Natural killer cell (primary cell): ENCODE measurements around the gene METRN. TPM values are rescaled to one million over a fixed set of nuclear protein-coding genes. Genes with fewer than 3 reads are reported as not detected.
A peak's percentile ranks its signal among the peaks of the same experiment; 100 is the strongest.

Experiments
- ATAC-seq, 3 donors: fragments of 150-1000 bp in 2 of 3; fragments of 200-7000 bp in 1 of 3; cut with Tn5 transposase; 1 replicate in 1 of 3; 2 replicates in 2 of 3; pipeline ENCODE4 v1.10.0; 2021; ENCODE audit warnings: mild to moderate bottlenecking in 2 of 3, moderate library complexity in 2 of 3
- DNase-seq, 2 donors: peaks; one replicate each; pipeline versions ENCODE4 v3.0.0 to v3.0.0-alpha.2; 2013 to 2021; ENCODE audit warnings: mixed read lengths in 1 of 2
- H3K27ac ChIP-seq: one replicate; pipeline ENCODE4 v1.5.1; 2013; ENCODE audit warnings: mild to moderate bottlenecking, low read length
- H3K27me3 ChIP-seq: one replicate; pipeline ENCODE4 v1.6.1; 2013; ENCODE audit warnings: low read length; ENCODE audit not compliant: control insufficient read depth, insufficient read depth
- H3K36me3 ChIP-seq: one replicate; pipeline ENCODE4 v1.6.1; 2013; ENCODE audit warnings: low read length; ENCODE audit not compliant: control insufficient read depth, insufficient read depth
- H3K4me1 ChIP-seq: one replicate; pipeline ENCODE4 v1.6.1; 2013; ENCODE audit warnings: low read length; ENCODE audit not compliant: control insufficient read depth, insufficient read depth
- H3K4me3 ChIP-seq: one replicate; pipeline ENCODE4 v1.5.1; 2013; ENCODE audit warnings: low read length
- H3K9me3 ChIP-seq: one replicate; pipeline ENCODE4 v1.6.1; 2013; ENCODE audit warnings: low read length; ENCODE audit not compliant: control insufficient read depth, insufficient read depth
- H3K27ac Mint-ChIP-seq, 2 donors: one replicate each; pipeline ENCODE4 v1.8.0; 2022; ENCODE audit warnings: mild to moderate bottlenecking in 2 of 2, mixed read lengths in 2 of 2, moderate library complexity in 1 of 2
- H3K27me3 Mint-ChIP-seq, 2 donors: one replicate each; pipeline ENCODE4 v1.8.0; 2022; ENCODE audit warnings: low read depth in 2 of 2, mixed read lengths in 2 of 2
- H3K36me3 Mint-ChIP-seq: one replicate; pipeline ENCODE4 v1.8.0; 2022; ENCODE audit warnings: mixed read lengths
- H3K4me1 Mint-ChIP-seq, 2 donors: one replicate each; pipeline ENCODE4 v1.8.0; 2022; ENCODE audit warnings: mixed read lengths in 2 of 2
- H3K4me3 Mint-ChIP-seq: one replicate; pipeline ENCODE4 v1.8.0; 2022; ENCODE audit warnings: mild to moderate bottlenecking, moderate library complexity, mixed read lengths
- H3K9me3 Mint-ChIP-seq, 2 donors: one replicate each; pipeline ENCODE4 v1.8.0; 2022; ENCODE audit warnings: mixed read lengths in 2 of 2
- WGBS: methylation state at CpG from one replicate; pipeline ENCODE4 v1.1.7; 2013; ENCODE audit warnings: missing lambda C conversion rate; ENCODE audit not compliant: insufficient coverage; 5-methylcytosine and 5-hydroxymethylcytosine counted together
- intact Hi-C: fragments of 100-400 bp; cut with micrococcal nuclease; formaldehyde crosslinking; loops from one replicate; pipeline ENCODE4 v1.14.2; 2022
- total RNA-seq, 4 donors: library from RNA; stranded (reverse); fragments of 120-200 nt in 1 of 4; gene quantifications; one replicate each; pipeline versions ENCODE4 v1.2.3 to v1.2.4, GENCODE V29; 2013 to 2022
- TF ChIP-seq, protein P1 (sequence below): fragments of 200-600 bp; IDR thresholded peaks from one replicate; pipeline ENCODE4 v1.8.0; 2022; ENCODE audit warnings: antibody characterized with exemption

METRN gene
- total RNA-seq, 3 donors from 2014 or later (not counting 1 experiment from before 2014, with no cell fraction given) = 11.8 to 16.6 (median 14.3) TPM

DNA sequence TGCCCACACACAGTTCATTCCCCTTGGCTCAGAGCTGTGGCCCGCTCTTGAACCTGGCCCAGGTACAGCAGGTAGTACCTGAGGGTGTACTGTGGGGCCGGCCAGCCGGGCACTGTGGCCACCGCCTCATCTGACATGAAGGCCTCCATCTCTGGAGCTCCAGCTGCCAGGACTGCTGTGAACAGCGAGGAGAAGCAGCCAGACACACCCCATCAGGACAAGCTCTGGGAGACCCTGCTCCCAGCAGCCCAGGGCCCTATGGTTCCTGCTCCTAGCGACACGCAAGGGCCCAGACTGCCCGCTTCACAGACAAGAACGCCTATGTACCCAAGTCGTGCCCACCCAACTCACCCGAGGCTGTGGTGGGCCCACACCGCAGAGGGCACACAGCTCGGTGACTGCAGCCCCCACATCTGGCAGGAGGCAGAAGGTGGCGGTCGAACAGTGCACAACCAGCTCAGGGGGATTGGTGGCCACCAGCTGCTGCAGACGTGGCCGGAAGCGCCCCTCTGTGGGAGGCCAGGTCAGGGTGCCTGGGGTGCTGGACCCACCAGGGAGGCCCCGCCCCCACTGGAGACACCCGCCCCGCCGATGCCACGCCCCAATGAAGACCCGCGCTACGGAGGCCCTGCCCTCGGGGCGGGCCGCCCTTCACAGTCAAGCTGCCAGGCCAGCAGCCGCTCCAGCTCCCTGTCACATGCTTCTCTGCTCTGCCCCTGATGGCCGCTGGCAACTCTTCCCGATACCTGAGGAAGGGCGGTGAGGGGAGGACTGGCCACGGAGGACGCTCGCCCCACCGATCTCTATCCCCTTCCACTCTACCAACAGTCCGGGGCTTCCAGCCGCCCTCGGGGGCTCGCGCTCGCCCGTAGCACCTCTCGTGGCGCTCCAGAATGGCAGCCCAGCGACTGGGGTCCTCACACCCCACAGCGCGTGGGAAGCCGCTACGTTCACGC is 35.8 kb upstream of the METRN start:
- Histone ChIP-seq H3K36me3 (peaks cover 17% of the 10 kb centered on the region), H3K27me3 (peaks cover 3% of the 10 kb centered on the region), H3K4me1 (peaks cover 58% of the 10 kb centered on the region), H3K4me3 (peak overlapping the region; percentile 42), H3K9me3 (no peaks in the 10 kb centered on the region), H3K27ac (peak overlapping the region; percentile 31)
- H3K9me3 Mint-ChIP-seq = no peaks in the 10 kb centered on the region
- intact Hi-C loops = no loop called here
- H3K27ac Mint-ChIP-seq = peak overlapping the region; percentile 61 to 75
- no peaks in the 10 kb centered on the region for H3K27me3 Mint-ChIP-seq
- no peaks in the 10 kb centered on the region for H3K36me3 Mint-ChIP-seq
- H3K4me3 Mint-ChIP-seq = peak overlapping the region; percentile 85
- ATAC-seq = peak in 2 of 3 donors; percentile 6 to 9
- peak in 1 of 2 donors; percentile 65 for DNase-seq
- peaks cover 0 to 31% of the 10 kb centered on the region in 2 donors for H3K4me1 Mint-ChIP-seq
- 24% methylated on average over 52 of the region's 52 CpGs for WGBS
- TF ChIP-seq, protein P1, sequence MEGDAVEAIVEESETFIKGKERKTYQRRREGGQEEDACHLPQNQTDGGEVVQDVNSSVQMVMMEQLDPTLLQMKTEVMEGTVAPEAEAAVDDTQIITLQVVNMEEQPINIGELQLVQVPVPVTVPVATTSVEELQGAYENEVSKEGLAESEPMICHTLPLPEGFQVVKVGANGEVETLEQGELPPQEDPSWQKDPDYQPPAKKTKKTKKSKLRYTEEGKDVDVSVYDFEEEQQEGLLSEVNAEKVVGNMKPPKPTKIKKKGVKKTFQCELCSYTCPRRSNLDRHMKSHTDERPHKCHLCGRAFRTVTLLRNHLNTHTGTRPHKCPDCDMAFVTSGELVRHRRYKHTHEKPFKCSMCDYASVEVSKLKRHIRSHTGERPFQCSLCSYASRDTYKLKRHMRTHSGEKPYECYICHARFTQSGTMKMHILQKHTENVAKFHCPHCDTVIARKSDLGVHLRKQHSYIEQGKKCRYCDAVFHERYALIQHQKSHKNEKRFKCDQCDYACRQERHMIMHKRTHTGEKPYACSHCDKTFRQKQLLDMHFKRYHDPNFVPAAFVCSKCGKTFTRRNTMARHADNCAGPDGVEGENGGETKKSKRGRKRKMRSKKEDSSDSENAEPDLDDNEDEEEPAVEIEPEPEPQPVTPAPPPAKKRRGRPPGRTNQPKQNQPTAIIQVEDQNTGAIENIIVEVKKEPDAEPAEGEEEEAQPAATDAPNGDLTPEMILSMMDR = no peak

DNA sequence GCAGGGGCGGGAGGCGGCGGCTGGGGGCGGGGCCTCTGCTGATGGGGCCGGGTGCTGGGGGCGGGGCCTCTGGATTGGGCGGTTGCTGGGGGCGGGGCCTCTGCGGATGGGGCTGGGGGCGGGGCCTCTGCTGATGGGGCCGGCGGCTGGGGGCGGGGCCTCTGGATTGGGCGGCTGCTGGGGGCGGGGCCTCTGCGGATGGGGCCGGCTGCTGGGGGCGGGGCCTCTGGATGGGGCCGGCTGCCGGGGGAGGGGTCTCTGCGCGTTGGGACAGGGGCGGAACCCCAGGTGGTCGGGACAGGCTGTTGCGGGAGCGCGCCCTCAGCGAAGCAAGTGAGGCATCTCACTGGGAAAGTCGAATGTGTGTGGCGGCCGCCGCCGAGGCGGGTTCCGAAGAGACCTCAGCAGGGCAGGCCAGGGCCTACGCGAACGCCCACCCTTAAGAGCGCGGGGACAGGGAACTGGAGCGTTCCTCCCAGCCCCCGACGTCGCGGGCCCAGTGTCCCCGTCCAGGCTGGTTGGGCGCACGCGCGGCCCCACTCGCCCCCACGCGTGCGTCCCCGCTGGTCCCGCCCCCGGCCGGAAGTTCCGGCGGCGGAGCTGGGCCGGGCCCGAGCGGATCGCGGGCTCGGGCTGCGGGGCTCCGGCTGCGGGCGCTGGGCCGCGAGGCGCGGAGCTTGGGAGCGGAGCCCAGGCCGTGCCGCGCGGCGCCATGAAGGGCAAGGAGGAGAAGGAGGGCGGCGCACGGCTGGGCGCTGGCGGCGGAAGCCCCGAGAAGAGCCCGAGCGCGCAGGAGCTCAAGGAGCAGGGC is 34.9 kb upstream of the METRN start, which contains the start of gene STUB1:
Gene STUB1 (plus strand): TSS at position 597 of the 811 bp plus-strand sequence. CDS start 116 bp downstream, at position 713.
- Mint-ChIP-seq H3K27ac (peak within 1 kb of the TSS; percentile 67 to 75), H3K27me3 (no peaks in the 10 kb centered on the region), H3K36me3 (no peaks in the 10 kb centered on the region), H3K4me3 (peak within 1 kb of the TSS; percentile 85), H3K9me3 (no peaks in the 10 kb centered on the region), H3K4me1 (peaks cover 0 to 34% of the 10 kb centered on the region in 2 donors)
- peak within 1 kb of the TSS; percentile 71 for H3K4me3 ChIP-seq
- peaks cover 3% of the 10 kb centered on the region for H3K27me3 ChIP-seq
- peak within 1 kb of the TSS; percentile 78 for H3K27ac ChIP-seq
- WGBS = under 1% methylated on average over 89 of the region's 91 CpGs
- ATAC-seq = peak; percentile 66 to 87 (median 70)
- H3K36me3 ChIP-seq = peaks cover 17% of the 10 kb centered on the region
- peak; percentile 83 to 92 for DNase-seq
- intact Hi-C loops = no loop called here
- TF ChIP-seq, protein P1 = no peak
- no peaks in the 10 kb centered on the region for H3K9me3 ChIP-seq
- peaks cover 60% of the 10 kb centered on the region for H3K4me1 ChIP-seq

DNA sequence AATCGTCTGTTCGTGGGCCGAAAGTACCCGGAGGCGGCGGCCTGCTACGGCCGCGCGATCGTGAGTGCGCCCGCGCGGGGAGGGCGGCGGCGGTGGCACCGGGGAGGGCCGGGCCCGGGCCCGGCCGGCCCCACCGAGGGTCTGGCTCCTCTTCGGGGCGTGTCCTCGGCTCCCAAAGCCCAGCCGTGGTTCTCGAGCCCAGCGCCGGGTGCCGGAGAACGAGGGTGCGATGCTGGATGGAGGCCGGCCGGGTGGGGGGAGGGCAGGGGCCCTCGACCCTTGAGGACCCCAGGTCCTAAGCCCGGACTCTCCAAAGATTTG is 34.3 kb upstream of the METRN start:
- WGBS = under 1% methylated on average over 38 of the region's 38 CpGs
- H3K4me1 ChIP-seq = peaks cover 62% of the 10 kb centered on the region

More for the DNA sequence above, 34.3 kb upstream of the METRN start:
- Histone ChIP-seq H3K36me3 (peaks cover 17% of the 10 kb centered on the region), H3K9me3 (no peaks in the 10 kb centered on the region), H3K4me3 (peak overlapping the region; percentile 71), H3K27ac (peak overlapping the region; percentile 63), H3K27me3 (no peaks in the 10 kb centered on the region)
- H3K27ac Mint-ChIP-seq = peak overlapping the region; percentile 67 to 75
- peak overlapping the region; percentile 85 for H3K4me3 Mint-ChIP-seq
- H3K36me3 Mint-ChIP-seq = no peaks in the 10 kb centered on the region
- H3K9me3 Mint-ChIP-seq = no peaks in the 10 kb centered on the region
- H3K27me3 Mint-ChIP-seq = no peaks in the 10 kb centered on the region
- intact Hi-C loops = no loop called here
- no peak for ATAC-seq
- H3K4me1 Mint-ChIP-seq = peaks cover 0 to 30% of the 10 kb centered on the region in 2 donors
- TF ChIP-seq, protein P1 = no peak
- DNase-seq = no peak
